ENCODE measurements around the gene CRYAB.

Gene CRYAB
- 0 reads per million in 4 donors for total RNA-seq

- DNase-seq: no peak
These were observed at the start of gene CRYAB for GRCh38 chr11:111911563-111912401. TSS of gene CRYAB (minus strand) at chr11:111911770. CDS start at chr11:111911724, 46 bp downstream.

GRCh38 chr11:111960916-111961315 lies 49.3 kb upstream of the CRYAB start:
- DNase-seq: no peak

- DNase-seq: no peak
These were observed 46.3 kb upstream of the CRYAB start for GRCh38 chr11:111957663-111958444.

GRCh38 chr11:111954154-111954553 lies 42.6 kb upstream of the CRYAB start:
- DNase-seq: no peak

GRCh38 chr11:111951565-111951964 lies 40.0 kb upstream of the CRYAB start:
- no peak for DNase-seq

- no peak for DNase-seq
These were observed 38.2 kb upstream of the CRYAB start for GRCh38 chr11:111949519-111950426.

- no peak for DNase-seq
These were observed 35.6 kb upstream of the CRYAB start for GRCh38 chr11:111947143-111947542.

- no peak for DNase-seq
These were observed 34.9 kb upstream of the CRYAB start for GRCh38 chr11:111946499-111946898.

GRCh38 chr11:111945198-111945597 lies 33.6 kb upstream of the CRYAB start:
- no peak for DNase-seq

GRCh38 chr11:111944651-111945051 lies 33.1 kb upstream of the CRYAB start:
- peak in 1 of 5 donors; percentile 23 for DNase-seq

GRCh38 chr11:111944139-111944538 lies 32.6 kb upstream of the CRYAB start:
- DNase-seq: no peak

- no peak for DNase-seq
These were observed 31.3 kb upstream of the CRYAB start for GRCh38 chr11:111942829-111943228.

GRCh38 chr11:111941963-111942362 lies 30.4 kb upstream of the CRYAB start:
- DNase-seq: no peak

- no peak for DNase-seq
These were observed 28.4 kb upstream of the CRYAB start for GRCh38 chr11:111939836-111940604.

GRCh38 chr11:111938687-111939160 lies 27.2 kb upstream of the CRYAB start:
- DNase-seq: peak in 1 of 5 donors; percentile 55

GRCh38 chr11:111937844-111938243 lies 26.3 kb upstream of the CRYAB start:
- no peak for DNase-seq

- no peak for DNase-seq
These were observed 25.8 kb upstream of the CRYAB start for GRCh38 chr11:111937461-111937769.

- no peak for DNase-seq
These were observed 24.5 kb upstream of the CRYAB start for GRCh38 chr11:111936040-111936540.

- peak in 1 of 5 donors; percentile 21 for DNase-seq
These were observed 23.9 kb upstream of the CRYAB start for GRCh38 chr11:111935317-111936039.

- DNase-seq: no peak
These were observed 22.7 kb upstream of the CRYAB start for GRCh38 chr11:111934306-111934705.

GRCh38 chr11:111933872-111934271 lies 22.3 kb upstream of the CRYAB start:
- DNase-seq: no peak
